ENCODE measurements around the gene BAMBI. TPM values are rescaled to one million over a fixed set of nuclear protein-coding genes. Genes with fewer than 3 reads are reported as not detected.

The BAMBI gene
- total RNA-seq, 1 donor from 2014 or later = 2.1 TPM

- DNase-seq = peak; percentile 37
Observed at GRCh38 chr10:28676326-28676967, 874 bp upstream of the BAMBI start.

DNA sequence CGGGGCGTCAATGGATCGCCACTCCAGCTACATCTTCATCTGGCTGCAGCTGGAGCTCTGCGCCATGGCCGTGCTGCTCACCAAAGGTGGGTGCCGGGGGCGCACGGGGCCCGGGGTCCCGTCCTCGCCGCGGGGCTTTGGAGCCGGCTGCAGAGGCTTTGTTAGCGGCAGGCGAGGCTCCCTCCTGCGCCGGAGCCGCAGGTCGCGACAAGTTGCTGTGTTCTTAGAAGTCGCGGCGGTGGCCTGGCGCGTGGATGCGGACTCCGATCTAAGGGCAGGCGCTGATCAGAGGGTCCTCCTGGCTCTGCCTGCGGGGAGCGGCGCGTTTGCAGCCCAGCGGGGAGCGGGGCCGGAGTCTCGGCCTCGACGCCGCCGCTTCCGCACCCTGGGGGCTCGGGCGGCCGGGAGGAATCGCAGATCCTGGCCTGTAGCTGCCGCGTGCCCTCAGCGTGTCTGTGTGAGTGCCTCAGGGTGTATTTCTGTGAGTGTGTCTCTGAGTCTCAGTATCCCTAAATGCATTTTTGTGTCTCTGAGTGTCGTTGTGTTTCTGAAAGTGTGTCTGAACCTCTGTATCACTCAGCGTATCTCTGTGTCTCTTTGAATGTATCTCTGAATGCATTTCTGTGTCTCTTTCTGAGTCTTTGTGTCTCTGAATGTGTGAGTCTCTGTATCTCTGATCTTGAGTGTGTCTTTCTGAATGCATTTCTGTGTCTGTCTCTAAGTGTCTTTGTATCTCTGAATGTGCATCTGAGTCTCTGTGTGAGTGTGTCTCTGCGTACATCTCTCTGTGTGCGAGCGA, 766 bp downstream of the BAMBI start:
- peak; percentile 42 for DNase-seq

DNA sequence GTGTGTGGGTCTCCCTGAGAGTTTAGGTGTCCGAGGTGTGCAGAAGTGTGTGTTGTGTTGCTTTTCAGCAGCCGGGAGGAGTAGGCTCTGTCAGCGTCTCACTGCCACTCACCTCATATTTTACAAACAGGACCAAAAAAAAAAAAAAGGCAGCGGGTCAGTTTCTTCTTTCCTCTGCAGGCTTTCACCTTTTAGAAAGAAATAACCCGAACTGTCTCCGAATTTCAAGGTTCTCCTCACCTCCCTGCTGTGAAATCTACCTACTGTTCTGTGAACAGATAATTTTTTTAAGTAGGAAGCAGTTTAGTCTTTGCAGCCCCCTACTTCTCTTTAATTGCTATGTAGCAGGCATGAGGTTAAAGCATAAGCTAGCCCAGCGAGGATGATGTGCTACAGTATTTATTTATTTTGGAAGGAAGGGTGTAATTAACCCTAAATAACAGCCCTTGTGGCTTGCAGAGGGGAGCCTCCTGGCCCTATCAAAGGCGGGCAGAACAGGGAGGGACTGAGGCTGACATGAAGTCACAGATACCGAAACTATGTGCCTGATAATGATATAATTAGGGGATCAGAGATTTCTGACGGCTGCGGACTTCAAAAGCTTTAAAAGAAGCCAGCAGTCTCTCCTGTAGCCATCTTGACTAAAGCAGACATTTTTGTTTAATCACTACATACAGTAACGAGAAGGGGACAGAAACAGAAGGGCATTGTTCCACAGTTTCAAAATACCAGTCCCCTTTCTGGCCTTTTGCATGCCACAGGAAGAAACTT, 1.6 kb downstream of the BAMBI start:
- DNase-seq = peak; percentile 35

GRCh38 chr10:28679581-28680357, 2.4 kb downstream of the BAMBI start:
- DNase-seq = peak; percentile 43

DNA sequence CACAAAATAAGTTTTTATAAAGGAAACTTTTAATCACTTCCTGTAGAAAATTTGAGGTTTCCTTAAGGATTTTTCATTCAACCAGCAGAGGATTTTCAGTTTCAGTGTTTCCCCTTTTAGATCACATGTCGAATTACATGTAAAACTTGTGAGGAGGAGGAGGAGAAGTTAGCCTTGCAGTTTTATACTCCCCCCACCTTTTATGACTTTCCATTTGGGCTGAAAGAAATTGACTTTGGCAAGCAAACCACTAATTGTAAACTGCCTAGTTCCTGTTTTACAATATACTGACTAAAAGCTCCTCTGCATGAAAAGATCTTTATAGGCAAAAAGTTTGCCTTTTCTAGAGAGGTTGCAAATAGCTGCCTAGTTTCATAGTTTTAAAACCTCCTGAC, 3.0 kb downstream of the BAMBI start:
- DNase-seq = no peak

DNA sequence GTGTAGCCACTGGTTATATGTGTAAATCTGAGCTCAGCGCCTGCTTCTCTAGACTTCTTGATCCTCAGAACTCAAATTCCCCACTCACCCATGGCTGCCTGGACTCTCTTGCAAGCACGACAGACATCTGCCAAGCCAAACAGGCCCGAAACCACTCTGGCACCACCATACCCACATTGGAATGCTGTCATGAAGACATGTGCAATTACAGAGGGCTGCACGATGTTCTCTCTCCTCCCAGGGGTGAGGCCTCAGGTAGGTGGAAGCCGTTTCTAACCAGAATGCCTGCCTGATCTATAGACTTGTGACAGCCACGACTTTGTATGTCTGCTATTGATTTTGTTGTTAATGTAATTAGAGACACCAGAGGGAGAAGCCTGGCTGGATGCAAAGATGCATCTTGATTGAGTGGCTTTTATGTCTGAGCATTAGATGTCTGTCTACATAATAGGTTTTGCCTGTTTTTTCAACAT, 4.0 kb downstream of the BAMBI start:
- peak; percentile 13 for DNase-seq

- DNase-seq = no peak
Observed at GRCh38 chr10:28681928-28682750, 4.8 kb downstream of the BAMBI start.

- no peak for DNase-seq
Observed at GRCh38 chr10:28684157-28684985, 7.0 kb downstream of the BAMBI start.

GRCh38 chr10:28684986-28685580, 7.8 kb downstream of the BAMBI start:
- no peak for DNase-seq

DNA sequence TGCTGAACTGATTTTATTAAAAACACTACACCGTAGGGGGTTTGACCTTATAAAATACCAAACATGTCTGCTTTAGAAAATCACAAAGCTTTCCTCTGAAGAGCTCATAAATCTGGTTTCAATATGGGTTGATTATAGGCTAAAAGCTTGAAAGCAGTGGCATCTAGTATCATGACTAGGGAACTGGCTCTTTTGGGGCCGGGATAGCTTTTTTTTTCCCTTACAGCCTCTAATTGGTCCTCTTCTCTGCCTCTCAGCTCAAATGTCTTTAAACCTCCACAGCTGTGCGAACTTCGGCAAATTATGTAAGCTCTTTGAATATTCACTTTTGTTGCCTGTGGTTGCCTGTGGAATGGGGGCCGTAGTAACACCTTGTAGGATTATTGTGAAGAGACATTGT, 8.4 kb downstream of the BAMBI start:
- DNase-seq = peak; percentile 37

DNA sequence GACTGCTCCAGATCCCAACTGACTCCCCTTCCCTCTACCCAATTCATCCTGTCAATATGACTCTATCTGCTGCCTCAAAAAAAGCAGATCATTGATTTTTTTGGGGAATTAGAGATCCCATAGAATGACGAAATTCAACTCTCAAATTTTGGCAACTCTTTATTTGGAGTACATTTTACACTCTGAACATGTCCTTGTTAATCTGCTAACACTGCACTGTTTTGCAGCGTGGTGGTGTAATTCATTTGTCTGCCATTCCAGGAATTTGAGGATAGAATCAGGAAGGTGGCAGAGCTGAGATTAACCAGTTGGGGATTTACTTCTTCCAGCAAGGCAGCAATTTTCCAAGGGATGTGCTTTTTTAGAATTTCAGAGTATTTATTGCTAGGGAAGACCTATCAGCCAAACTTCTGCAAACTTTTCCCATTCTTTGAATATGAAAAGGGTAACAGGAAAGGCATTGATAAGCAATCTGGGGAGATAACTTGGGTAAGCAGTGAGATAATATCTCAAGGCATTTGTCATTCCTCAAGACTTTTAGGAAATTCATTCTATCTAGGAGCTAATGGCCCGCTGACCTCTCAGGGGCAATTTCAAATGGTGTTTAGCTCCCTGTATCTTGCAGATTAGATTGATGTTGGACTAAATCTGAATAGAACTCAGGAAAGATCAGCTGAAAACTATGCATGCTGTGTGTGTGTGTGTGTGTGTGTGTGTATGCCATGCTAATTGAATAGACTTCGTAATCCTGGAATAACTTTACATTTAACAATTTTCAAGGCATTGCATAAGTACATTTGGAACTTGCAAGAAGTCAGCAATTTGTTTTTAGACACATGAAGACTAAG, 9.7 kb downstream of the BAMBI start:
- no peak for DNase-seq

- DNase-seq = no peak
Observed at GRCh38 chr10:28687683-28688001, 10.3 kb downstream of the BAMBI start.

- no peak for DNase-seq
Observed at GRCh38 chr10:28690545-28690944, 13.2 kb downstream of the BAMBI start.

DNA sequence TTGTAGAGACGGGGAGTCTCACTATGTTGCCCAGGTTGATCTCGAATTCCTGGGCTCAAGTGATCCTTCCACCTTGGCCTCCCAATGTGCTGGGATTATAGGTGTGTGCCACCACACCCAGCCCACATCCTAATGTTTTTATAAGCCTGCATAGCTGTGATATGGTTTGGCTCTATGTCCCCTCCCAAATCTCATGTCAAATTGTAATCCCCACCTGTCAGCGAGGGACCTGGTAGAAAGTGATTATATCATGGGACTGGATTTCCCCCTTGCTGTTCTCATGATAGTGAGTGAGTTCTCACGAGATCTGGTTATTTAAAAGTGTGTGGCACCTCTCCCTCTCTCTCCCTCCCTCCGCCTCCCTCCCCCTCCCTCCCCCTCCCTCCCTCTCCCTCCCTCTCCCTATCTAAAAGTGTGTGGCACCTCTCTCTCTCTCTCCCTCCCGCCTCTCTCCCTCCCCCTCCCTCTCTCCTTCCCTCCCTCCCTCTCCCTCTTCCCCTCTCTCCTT, 13.9 kb downstream of the BAMBI start:
- no peak for DNase-seq

GRCh38 chr10:28692050-28692449, 14.7 kb downstream of the BAMBI start:
- no peak for DNase-seq

- no peak for DNase-seq
Observed at GRCh38 chr10:28694530-28694929, 17.2 kb downstream of the BAMBI start.

GRCh38 chr10:28698075-28698474, 20.8 kb downstream of the BAMBI start:
- DNase-seq = no peak

DNA sequence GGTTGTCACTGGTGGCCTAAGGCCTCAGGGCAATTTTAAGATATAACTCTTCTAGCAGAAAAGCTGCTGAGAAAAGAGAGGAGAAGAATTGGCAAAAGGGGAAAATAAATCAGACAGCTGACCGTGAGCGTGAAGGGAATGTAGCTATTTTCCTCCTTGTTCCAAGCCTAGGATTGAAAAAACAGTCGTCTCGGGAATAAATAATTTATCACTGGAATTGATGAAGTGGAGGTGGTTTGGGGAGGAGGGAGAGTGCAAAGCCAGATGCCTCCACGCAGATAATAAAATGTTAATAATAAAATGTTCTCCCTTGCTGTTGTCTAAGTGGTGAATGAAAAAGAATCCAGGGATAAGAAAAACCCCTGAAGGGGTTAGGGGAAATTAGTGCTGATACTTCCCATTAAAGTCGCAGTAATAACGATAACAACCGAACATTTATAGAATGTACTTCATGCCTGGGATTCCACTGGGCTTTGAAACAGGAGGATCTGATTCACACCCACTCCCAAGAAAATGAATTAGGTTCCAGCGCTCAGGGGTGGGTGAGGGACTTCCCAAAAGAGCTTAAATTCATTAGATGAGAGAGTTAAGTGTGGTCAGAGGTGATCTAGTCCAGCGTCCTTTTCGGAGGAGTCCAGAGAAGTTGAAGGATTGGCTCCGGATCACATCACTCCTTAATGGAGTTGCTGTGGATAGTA, 27.3 kb downstream of the BAMBI start:
- no peak for DNase-seq
